ENCODE results near the gene ZNF45. TPM values are rescaled to one million over a fixed set of nuclear protein-coding genes. Genes with fewer than 3 reads are reported as not detected.
A peak's percentile ranks its signal among the peaks of the same experiment; 100 is the strongest.

The ZNF45 gene
- total and polyA plus RNA-seq, 2 of the 13 experiments (the other 11 are each of a cell fraction or from before 2014, with no cell fraction given): 2.4 to 11.3 TPM

GRCh38 chr19:43901395-43902390 lies 33.4 kb downstream of the ZNF45 start (continued):
- TF ChIP-seq ZSCAN5A (CRISPR knock-in tag; IDR thresholded peaks at IDR 0.05; ENCODE audit: borderline replicate concordance): no peak
- no peak for TF ChIP-seq ZNF451 (CRISPR knock-in tag; IDR thresholded peaks at IDR 0.05)
- no peak for TF ChIP-seq ZNF34 (CRISPR knock-in tag; IDR thresholded peaks at IDR 0.05; ENCODE audit: borderline replicate concordance)
- TF ChIP-seq SNAI1 (CRISPR knock-in tag; IDR thresholded peaks at IDR 0.05; ENCODE audit: borderline replicate concordance): no peak
- TF ChIP-seq ZNF605 (CRISPR knock-in tag; IDR thresholded peaks at IDR 0.05): peak; percentile 87
- 0 out of 2 replicates have a peak, but pooled peaks have one; percentile 34 for TF ChIP-seq ZHX1 (CRISPR knock-in tag; IDR thresholded peaks at IDR 0.05; ENCODE audit: low read depth)
- peak; percentile 67; the same call in 1 of the 2 replicates for TF ChIP-seq PHF8 (CRISPR knock-in tag; IDR thresholded peaks at IDR 0.05)
- TF ChIP-seq ZNF570 (CRISPR knock-in tag; IDR thresholded peaks at IDR 0.05; ENCODE audit: borderline replicate concordance): no peak
- no peak for TF ChIP-seq ZBTB46 (CRISPR knock-in tag; IDR thresholded peaks at IDR 0.05; ENCODE audit: borderline replicate concordance)
- TF ChIP-seq TGIF2 (CRISPR knock-in tag; IDR thresholded peaks at IDR 0.05): no peak
- 0 out of 2 replicates have a peak, but pooled peaks have one; percentile 38 for TF ChIP-seq ZNF772 (CRISPR knock-in tag; IDR thresholded peaks at IDR 0.05)
- TF ChIP-seq HIVEP1 (CRISPR knock-in tag; IDR thresholded peaks at IDR 0.05): no peak
- TF ChIP-seq ZNF891 (CRISPR knock-in tag; IDR thresholded peaks at IDR 0.05): peak; percentile 93
- TF ChIP-seq NFIC (IDR thresholded peaks at IDR 0.05; ENCODE audit: low read length): no peak
- TF ChIP-seq RFXAP (CRISPR knock-in tag; IDR thresholded peaks at IDR 0.05; ENCODE audit: borderline replicate concordance): peak; percentile 30; the same call in 1 of the 2 replicates
- no peak for TF ChIP-seq ZNF512 (CRISPR knock-in tag; IDR thresholded peaks at IDR 0.05)
- TF ChIP-seq ATF3 (CRISPR knock-in tag; IDR thresholded peaks at IDR 0.05): no peak
- no peak for TF ChIP-seq ZSCAN21 (CRISPR knock-in tag; IDR thresholded peaks at IDR 0.05; ENCODE audit: borderline replicate concordance)
- TF ChIP-seq NRL (CRISPR knock-in tag; IDR thresholded peaks at IDR 0.05; ENCODE audit: borderline replicate concordance): 0 out of 2 replicates have a peak, but pooled peaks have one; percentile 40
- TF ChIP-seq ZNF350 (CRISPR knock-in tag; IDR thresholded peaks at IDR 0.05; ENCODE audit: borderline replicate concordance, low read depth): peak; percentile 55; the same call in 1 of the 2 replicates
